ENCODE measurements around the gene FZD7.

DNA sequence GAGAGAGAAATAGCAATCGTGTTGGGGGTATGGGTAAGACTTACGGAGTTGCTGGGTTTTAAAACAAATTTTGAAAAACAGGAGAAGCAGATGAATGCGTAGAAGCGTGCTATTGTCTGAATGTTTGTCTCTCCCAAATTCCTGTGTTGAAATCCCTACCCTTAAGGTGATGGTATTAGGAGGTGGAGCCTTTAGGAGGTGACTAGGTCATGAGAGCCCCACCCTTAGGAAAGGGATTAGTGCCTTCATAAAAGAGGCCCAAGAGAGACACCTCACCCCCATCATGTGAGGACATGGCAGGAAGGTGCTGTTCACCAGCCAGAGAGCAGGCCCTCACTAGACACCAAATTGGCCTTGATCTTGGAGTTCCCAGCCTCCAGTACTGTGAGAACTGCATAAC, 40.7 kb upstream of the FZD7 start:
- TF ChIP-seq POLR2AphosphoS5 (IDR thresholded peaks at IDR 0.05; ENCODE audit: low read depth) (no peak), GABPA (IDR thresholded peaks at IDR 0.05; ENCODE audit: low read depth) (no peak)

All from HL-60 (cell line).